Bone marrow (tissue), 2 donors: ENCODE results near the gene CDH8.

Source experiments
- DNase-seq, 2 donors: peaks; one replicate each; lab custom pipeline; 2025; lab: John Stamatoyannopoulos, UW

CDH8 gene

DNA sequence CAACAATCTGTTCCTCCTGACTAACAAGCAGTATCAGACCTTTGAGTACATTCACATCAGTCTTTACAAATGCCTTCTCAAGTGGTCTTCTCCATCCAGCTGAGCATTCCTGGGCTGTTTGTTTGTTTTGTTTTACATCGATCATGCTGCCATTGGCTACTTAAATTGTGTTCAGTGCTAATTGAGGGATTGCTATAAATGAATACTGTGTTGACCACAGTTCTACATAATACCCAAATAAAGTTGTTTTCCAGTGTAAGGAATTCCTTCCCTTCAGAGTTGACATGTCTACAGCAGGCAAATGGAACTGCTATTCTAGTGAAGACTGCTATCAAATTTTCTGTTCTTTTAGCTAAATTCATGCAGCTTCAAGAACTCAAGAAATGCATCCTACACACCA lies 3.2 kb downstream of the CDH8 start:
- no peak for DNase-seq

DNA sequence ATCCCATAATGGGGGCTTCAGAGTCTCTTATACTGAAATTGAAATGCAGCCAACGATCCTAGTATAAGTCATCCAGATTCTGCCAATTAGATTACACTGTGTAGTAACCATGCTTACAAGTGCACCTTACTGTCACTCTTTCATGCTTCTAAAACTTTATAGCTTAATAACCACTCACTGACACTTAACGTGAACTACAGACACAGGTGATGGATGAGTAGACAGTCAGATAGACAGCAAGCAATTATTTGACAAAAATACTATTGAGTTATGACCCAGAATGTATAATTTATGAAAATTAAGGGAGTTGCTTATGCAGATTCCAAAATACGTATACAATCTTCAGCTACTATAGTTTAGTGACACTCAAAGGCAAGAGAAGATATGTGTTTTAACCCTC lies 6.3 kb downstream of the CDH8 start:
- DNase-seq, result no peak

DNA sequence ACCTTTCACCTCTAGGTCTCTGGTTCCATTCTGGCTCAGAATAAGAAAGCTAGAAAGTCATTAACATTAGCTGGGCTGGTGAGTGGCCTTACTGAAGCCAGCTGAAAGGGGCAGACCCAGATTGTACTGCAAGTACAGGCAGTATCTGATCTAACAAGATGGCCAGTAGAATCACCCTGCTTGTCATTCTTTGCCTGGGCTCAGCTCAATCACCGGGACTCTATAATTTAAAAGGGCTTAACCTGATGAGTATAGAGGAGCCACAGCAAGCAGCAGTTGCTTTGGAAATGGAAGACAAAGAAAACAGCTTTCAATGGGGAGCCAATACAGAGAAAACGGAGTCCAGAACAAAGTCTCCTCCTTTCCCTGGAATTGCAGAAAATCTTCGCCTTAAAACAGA lies 13.6 kb downstream of the CDH8 start:
- DNase-seq, result no peak

DNA sequence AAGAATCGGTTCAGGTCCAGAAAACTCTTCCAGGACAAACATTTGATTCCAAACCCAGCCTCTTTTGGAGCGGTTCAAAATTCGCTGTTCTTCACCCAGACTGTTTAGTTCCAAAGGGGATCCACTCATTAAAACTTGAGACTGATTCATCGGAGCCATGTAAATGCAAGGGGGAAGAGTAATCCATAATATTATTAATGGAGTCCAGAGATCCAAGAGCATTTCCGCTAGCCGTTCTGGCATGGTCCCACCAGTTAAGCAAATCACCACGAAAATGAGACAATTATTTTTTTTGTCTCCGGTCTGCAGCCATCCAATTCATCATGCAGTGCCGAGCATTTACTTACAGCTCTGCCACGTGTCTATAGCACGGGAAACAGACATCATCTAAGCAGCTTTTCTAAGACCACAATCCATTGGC lies 15.1 kb downstream of the CDH8 start:
- no peak for DNase-seq

DNA sequence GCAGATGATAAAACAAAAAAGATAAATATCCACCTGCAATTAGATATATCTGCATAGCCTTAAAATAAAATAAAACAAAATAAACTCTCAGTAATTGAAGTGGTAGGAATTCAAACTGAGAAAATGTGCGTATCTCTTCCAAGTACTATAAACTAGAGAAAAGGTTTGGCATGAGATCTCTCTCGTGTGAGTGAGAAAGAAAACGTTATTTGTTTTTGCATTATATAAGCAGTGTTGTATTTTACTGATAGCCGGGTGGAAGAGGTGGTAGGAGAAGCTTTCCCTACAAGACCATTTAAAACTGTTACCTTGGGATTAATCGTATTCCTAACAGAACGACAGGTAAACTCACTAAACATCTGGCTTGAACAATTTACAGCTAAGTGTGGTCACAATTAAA lies 15.6 kb downstream of the CDH8 start:
- no peak for DNase-seq

- no peak for DNase-seq
Observed at GRCh38 chr16:62019851-62020250, 16.4 kb downstream of the CDH8 start.

DNA sequence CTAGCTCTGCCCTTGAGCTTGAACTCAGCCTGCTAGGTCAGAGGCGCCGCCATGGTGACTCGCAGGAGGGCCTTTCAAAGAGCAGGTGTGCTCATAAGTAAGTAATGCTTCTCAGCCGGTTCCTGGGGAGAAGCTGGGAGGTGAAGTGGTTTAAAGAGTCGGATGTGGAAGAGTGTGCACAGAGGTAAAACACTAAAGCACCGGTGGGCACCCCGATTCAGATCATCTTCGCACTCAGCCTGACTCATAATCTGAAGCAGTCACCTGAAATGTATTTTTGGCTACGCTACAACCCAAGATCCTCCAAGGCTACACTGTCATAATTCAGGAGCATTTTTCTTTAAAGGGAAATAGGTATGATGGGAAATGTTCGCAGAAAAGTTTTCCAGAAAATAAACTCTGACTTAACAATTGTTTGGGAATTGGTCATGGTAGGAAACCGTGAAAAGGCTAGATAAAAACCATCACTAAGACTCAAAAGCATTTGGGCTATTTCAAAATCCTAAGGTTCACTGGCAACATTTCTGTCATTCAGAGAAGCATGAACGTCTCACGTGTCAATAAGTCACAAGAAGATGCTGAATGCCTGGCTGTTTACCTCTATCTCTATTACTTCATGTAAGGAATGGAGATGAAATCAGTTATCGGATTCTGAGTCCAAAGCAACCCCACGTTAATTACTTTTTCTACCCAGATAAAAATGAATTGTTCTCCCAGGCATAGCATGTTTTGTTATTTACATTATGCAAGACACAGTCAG lies 17.8 kb downstream of the CDH8 start:
- no peak for DNase-seq

GRCh38 chr16:62014319-62014923 lies 21.8 kb downstream of the CDH8 start:
- DNase-seq, result no peak

- no peak for DNase-seq
Observed at GRCh38 chr16:62010186-62010585, 26.1 kb downstream of the CDH8 start.

DNA sequence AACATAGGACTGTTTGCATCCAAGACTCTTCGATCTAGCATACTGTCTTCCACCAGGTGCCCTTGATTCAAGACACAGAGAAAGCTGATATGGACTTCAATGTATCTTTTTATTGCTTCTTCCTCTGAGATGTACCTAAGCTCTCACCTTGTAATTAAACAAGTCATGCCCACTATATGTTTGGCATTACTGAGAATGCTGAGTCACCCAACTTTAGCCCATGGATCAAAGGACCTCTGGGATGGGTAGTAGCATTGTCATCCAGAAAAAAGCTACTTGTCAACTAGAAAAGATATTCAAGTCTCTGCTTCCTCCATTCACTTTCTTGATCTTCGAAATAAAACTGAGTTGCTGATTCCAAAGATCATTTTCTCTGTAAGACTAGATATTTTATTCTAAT lies 37.8 kb downstream of the CDH8 start:
- DNase-seq, result no peak

DNA sequence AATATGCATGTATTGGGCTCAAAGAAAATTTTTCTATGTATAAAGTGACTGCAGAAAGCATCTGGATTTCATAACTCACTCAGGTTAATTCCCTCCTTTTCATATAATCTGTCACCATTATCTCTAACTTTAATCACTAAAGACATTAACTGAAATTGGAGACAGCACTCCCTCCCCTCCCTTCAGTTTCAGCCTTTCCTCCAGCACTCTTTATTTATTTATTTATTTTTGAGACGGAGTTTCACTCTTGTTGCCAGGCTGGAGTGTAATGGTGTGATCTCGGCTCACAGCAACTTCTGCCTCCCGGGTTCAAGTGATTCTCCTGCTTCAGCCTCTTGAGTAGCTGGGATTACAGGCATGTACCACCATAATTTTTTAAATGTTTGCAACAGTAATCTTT lies 43.1 kb downstream of the CDH8 start:
- DNase-seq, result no peak

- no peak for DNase-seq
Observed at GRCh38 chr16:61987474-61988012, 48.7 kb downstream of the CDH8 start.

DNA sequence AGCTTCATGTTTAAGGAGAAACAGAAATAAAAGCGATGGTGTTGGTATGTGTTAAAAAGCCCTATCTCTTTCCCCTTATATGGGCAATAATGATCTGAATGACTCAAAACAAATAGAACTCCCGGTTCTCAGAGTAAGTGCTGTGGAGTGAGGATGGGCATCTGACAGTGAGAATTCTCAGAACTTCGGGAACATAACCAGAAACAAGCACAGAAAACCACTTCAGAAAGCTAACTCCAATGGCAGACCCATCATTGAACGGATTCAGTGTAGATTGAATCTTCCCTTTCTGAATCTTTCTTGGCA lies 67.2 kb downstream of the CDH8 start:
- DNase-seq, result no peak

GRCh38 chr16:61968242-61969076 lies 67.8 kb downstream of the CDH8 start:
- no peak for DNase-seq

GRCh38 chr16:61957075-61957855 lies 79.0 kb downstream of the CDH8 start:
- DNase-seq, result no peak

DNA sequence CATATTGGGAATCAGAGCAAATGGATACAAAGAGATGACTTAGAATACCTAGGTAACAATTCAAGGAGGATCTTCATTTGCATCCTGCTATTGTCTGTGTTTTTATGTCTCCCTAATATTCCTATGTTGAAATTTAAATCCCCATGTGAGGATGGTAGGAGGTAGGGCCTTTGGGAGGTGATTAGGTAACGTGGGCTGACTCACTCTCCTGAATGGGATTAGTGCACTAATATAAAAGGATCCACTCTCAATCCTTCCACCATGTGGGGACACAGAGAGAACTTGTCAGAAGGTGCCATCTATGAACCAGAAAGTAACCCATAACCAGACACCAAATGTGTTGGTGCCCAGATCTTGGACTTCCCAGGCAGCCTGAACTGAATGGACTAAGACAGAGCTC lies 83.4 kb downstream of the CDH8 start:
- DNase-seq, result no peak

DNA sequence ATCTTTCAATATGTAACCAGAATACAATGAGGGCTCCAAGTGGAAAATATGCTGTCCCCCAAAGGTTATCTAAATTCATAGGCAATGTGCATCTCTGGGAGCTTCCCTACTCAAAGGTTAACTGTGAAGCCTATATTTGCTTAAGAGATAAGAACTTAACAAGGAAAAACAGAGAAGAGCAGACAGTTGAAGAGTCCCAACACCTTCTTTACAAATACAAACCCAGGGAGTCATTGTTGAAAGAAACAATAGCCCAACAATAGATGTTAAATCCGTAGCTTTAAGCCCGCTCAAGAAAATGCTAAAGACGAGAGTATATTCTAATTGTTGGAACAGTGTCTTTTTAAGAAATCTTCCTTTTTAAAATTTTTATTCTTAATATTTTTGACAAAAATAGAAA lies 87.8 kb downstream of the CDH8 start:
- no peak for DNase-seq

GRCh38 chr16:61946019-61946418 lies 90.2 kb downstream of the CDH8 start:
- DNase-seq, result no peak

- DNase-seq, result no peak
Observed at GRCh38 chr16:61945511-61945910, 90.7 kb downstream of the CDH8 start.

DNA sequence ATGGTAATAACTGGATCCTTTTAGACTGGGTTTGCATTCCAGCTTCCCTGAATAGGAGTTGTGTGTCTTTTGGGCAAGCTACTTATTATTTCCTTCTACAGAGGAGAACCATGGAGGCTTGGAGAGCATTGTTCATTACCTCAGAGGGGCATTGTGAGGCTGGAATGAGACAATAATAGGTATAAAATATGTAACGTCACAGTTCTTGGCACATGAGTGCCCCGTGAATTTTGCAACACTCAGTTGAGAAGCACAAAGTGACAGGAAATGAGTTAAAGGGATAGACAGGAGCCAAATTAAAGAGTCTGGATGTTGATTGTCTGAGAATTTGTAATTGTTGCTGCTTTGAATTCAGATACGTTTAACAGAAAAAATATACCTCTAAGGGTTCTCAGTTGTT lies 92.2 kb downstream of the CDH8 start:
- no peak for DNase-seq

DNA sequence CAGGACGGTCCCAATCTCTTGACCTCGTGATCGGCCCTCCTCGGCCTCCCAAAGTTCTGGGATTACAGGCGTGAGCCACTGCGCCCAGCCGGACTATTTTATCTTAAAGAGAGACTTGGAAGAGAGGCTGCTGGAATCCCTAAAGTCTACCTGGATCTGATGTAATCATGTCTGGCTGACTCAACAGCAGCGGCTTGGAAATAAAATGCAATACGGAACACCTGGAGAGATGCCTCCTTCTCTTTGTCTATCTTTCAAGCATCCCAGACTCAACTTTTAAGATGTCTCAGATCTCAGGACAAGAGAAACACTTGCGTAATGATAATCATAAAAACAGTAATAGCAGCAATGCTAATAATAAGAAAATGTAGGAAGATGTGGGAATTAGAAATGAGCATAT lies 95.6 kb downstream of the CDH8 start:
- no peak for DNase-seq

DNA sequence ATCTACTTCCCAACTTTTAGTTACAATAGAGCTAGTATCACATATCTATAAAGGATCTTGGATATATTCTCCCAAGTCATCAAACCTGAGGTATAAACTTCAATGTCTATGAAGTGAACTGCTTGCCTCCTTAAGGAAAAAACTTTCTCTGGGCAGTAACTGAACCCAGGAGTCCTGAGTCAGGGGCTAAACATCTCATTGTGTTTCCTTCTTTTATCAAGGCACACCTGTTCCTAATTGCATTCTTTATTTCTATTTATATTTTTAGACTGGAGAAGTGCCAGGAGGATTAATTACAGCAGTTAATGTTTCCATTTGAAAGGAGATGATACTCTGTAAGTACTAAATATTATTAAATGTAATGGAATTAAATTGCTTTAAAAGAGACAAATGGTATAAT lies 98.6 kb downstream of the CDH8 start:
- DNase-seq, result no peak
